ENCODE results near the gene LCN12.

DNA sequence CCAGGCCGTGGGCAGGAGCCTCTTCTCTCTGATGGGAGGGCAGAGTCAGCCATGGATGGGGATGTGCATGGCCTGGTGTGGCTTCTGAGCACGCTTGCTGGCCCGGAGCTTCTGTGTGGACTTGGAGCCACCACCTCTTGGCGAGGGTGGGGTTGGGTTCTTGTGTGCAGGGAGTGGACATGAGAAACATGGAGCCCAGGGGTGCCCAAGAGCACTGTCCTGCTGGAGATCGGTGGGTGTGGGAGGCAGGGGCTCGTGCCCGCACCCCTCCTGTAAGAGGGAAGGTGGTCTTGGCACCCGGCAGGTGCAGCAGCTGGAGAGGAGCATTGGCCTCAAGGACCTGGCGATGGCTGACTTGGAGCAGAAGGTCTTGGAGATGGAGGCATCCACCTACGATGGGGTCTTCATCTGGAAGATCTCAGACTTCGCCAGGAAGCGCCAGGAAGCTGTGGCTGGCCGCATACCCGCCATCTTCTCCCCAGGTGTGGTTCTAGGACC is 31.3 kb upstream of the LCN12 start:
- TF ChIP-seq CTCF (IDR thresholded peaks at IDR 0.05) (no peak), POLR2A (IDR thresholded peaks at IDR 0.05) (no peak)

Measured in esophagus squamous epithelium (tissue), 4 donors.